H1 (cell line): Measurements from ENCODE around the gene EGLN2. TPM values are rescaled to one million over a fixed set of nuclear protein-coding genes. Genes with fewer than 3 reads are reported as not detected.

Experiments used
- CTCF ChIA-PET: fragments of 300-600 bp; sonication (Branson Sonifier 250); formaldehyde crosslinking; loops from one replicate; lab custom pipeline; 2021; ENCODE audit not compliant: partially characterized antibody; lab: Charles Lee
- POLR2A ChIA-PET: fragments of 300-600 bp; sonication (Branson Sonifier 250); formaldehyde crosslinking; loops from one replicate; lab custom pipeline; 2021; ENCODE audit warnings: inconsistent platforms; ENCODE audit not compliant: partially characterized antibody; lab: Charles Lee
- DNase-seq, 2 experiments: peaks; one replicate each; pipeline versions ENCODE4 v3.0.0 to v3.0.0-alpha.2; 2010 to 2022; ENCODE audit warnings: low spot score in 2 of 2, low read depth in 1 of 2, mixed read lengths in 1 of 2
- FAIRE-seq: peaks from 2 replicates; lab custom pipeline; 2011; peaks lifted over from hg19 to GRCh38; lab: Jason Lieb, UNC
- H2AFZ ChIP-seq: 2 replicates; pipeline ENCODE4 v1.8.1; 2012; ENCODE audit warnings: low read length, inconsistent platforms
- H2AK5ac ChIP-seq: 2 replicates; pipeline ENCODE4 v1.6.1; 2013; ENCODE audit warnings: low read depth, low read length
- H2BK120ac ChIP-seq: replicated peaks from 2 replicates; pipeline ENCODE3; 2013; ENCODE audit warnings: low read depth, low read length, inconsistent platforms
- H2BK12ac ChIP-seq: 2 replicates; pipeline ENCODE4 v1.6.1; 2013; ENCODE audit warnings: low read depth, low read length
- H2BK15ac ChIP-seq: 2 replicates; pipeline ENCODE4 v1.6.1; 2013; ENCODE audit warnings: low read length
- H2BK20ac ChIP-seq: 2 replicates; pipeline ENCODE4 v1.6.1; 2013; ENCODE audit warnings: low read length
- H2BK5ac ChIP-seq: 2 replicates; pipeline ENCODE4 v1.6.1; 2013; ENCODE audit warnings: low read depth, low read length
- H3K14ac ChIP-seq: 2 replicates; pipeline ENCODE4 v1.6.1; 2013; ENCODE audit warnings: inconsistent platforms; ENCODE audit not compliant: insufficient read length
- H3K18ac ChIP-seq: 2 replicates; pipeline ENCODE4 v1.6.1; 2013; ENCODE audit warnings: low read length; ENCODE audit errors: extremely low read depth
- H3K23ac ChIP-seq: 2 replicates; pipeline ENCODE4 v1.6.1; 2013; ENCODE audit warnings: inconsistent platforms; ENCODE audit not compliant: insufficient read length
- H3K23me2 ChIP-seq: 2 replicates; pipeline ENCODE4 v1.6.1; 2013; ENCODE audit warnings: low read depth, low read length
- H3K27ac ChIP-seq: 2 replicates; pipeline ENCODE4 v1.6.1; 2011; ENCODE audit warnings: low read depth, low read length, inconsistent platforms
- H3K27me3 ChIP-seq, 4 experiments: replicated peaks in 1 of 4; 1 replicate in 1 of 4; 2 replicates in 3 of 4; pipeline versions ENCODE4 v1.6.1 to v1.8.1; 2011 to 2013; ENCODE audit warnings: low read length in 3 of 4, mild to moderate bottlenecking in 3 of 4, inconsistent platforms in 2 of 4, mixed read lengths in 2 of 4, moderate library complexity in 1 of 4; ENCODE audit not compliant: control insufficient read depth in 3 of 4, insufficient read depth in 3 of 4; ENCODE audit errors: extremely low read depth in 1 of 4
- H3K36me3 ChIP-seq, 4 experiments: 2 replicates each; pipeline versions ENCODE4 v1.6.1 to v1.8.1; 2011 to 2013; ENCODE audit warnings: mild to moderate bottlenecking in 4 of 4, low read length in 3 of 4, moderate library complexity in 2 of 4, control low read depth in 1 of 4, inconsistent platforms in 1 of 4; ENCODE audit not compliant: insufficient read depth in 4 of 4, control insufficient read depth in 2 of 4
- H3K4ac ChIP-seq: replicated peaks from 2 replicates; pipeline ENCODE3; 2013; ENCODE audit warnings: low read length, low read depth, mixed read lengths, inconsistent platforms; ENCODE audit not compliant: insufficient read length
- H3K4me1 ChIP-seq, 4 experiments: replicated peaks in 1 of 4; 1 replicate in 1 of 4; 2 replicates in 3 of 4; pipeline versions ENCODE4 v1.6.1 to v1.8.1; 2011 to 2013; ENCODE audit warnings: low read length in 3 of 4, inconsistent platforms in 2 of 4, mixed read lengths in 1 of 4; ENCODE audit not compliant: insufficient read depth in 4 of 4, control insufficient read depth in 3 of 4
- H3K4me2 ChIP-seq, 2 experiments: 2 replicates each; pipeline versions ENCODE4 v1.6.1 to v1.8.1; 2011 to 2013; ENCODE audit warnings: low read depth in 2 of 2, low read length in 2 of 2, control low read depth in 1 of 2, inconsistent platforms in 1 of 2, mild to moderate bottlenecking in 1 of 2; ENCODE audit not compliant: insufficient read depth in 1 of 2
- H3K4me3 ChIP-seq, 4 experiments: fragments of 200-600, 300-600 bp in 1 of 4; sonication (generic), shearing (Covaris generic), sonication (Bioruptor Twin) in 1 of 4; 2 replicates each; pipeline versions ENCODE4 v1.5.1 to v1.8.1; 2011 to 2016; ENCODE audit warnings: low read length in 4 of 4, low read depth in 3 of 4, control low read depth in 2 of 4, inconsistent platforms in 2 of 4, mild to moderate bottlenecking in 2 of 4, mixed read lengths in 1 of 4, moderate library complexity in 1 of 4; ENCODE audit not compliant: insufficient read depth in 2 of 4; ENCODE audit errors: extremely low read depth in 1 of 4
- H3K56ac ChIP-seq: replicated peaks from 2 replicates; pipeline ENCODE3; 2013; ENCODE audit warnings: low read depth, mild to moderate bottlenecking, mixed read lengths, low read length, inconsistent platforms; ENCODE audit not compliant: insufficient read length
- H3K79me1 ChIP-seq: 2 replicates; pipeline ENCODE4 v1.6.1; 2013; ENCODE audit warnings: low read depth, low read length, control low read depth
- H3K79me2 ChIP-seq, 2 experiments: 2 replicates each; pipeline versions ENCODE4 v1.6.1 to v1.8.1; 2012 to 2013; ENCODE audit warnings: low read length in 2 of 2, mild to moderate bottlenecking in 2 of 2, inconsistent platforms in 1 of 2; ENCODE audit not compliant: insufficient read depth in 2 of 2, control insufficient read depth in 1 of 2
- H3K9ac ChIP-seq, 4 experiments: replicated peaks in 1 of 4; 1 replicate in 1 of 4; 2 replicates in 3 of 4; pipeline versions ENCODE4 v1.6.1 to v1.8.1; 2011 to 2013; ENCODE audit warnings: low read depth in 3 of 4, low read length in 3 of 4, control low read depth in 2 of 4, mild to moderate bottlenecking in 2 of 4, moderate library complexity in 2 of 4, inconsistent platforms in 1 of 4; ENCODE audit errors: extremely low read depth in 1 of 4
- H3K9me3 ChIP-seq, 2 experiments: 2 replicates each; pipeline versions ENCODE4 v1.6.1 to v1.8.1; 2012 to 2013; ENCODE audit warnings: mild to moderate bottlenecking in 2 of 2, moderate library complexity in 2 of 2, control low read depth in 1 of 2, inconsistent platforms in 1 of 2, low read depth in 1 of 2, low read length in 1 of 2, mixed read lengths in 1 of 2; ENCODE audit not compliant: insufficient read depth in 2 of 2
- H4K20me1 ChIP-seq, 2 experiments: replicated peaks in 1 of 2; 2 replicates each; pipeline versions ENCODE3 to v1.8.1; 2011 to 2013; ENCODE audit warnings: inconsistent platforms in 2 of 2, low read length in 2 of 2, mild to moderate bottlenecking in 1 of 2; ENCODE audit not compliant: insufficient read depth in 2 of 2, control insufficient read depth in 1 of 2
- H4K5ac ChIP-seq: 2 replicates; pipeline ENCODE4 v1.6.1; 2013; ENCODE audit warnings: low read length, low read depth, mixed read lengths, inconsistent platforms; ENCODE audit not compliant: insufficient read length
- H4K8ac ChIP-seq: 2 replicates; pipeline ENCODE4 v1.8.0; 2013; ENCODE audit warnings: mild to moderate bottlenecking, moderate library complexity, low read length, inconsistent platforms; ENCODE audit not compliant: insufficient read depth; ENCODE audit errors: extremely low read depth
- H4K91ac ChIP-seq: replicated peaks from 2 replicates; pipeline ENCODE3; 2013; ENCODE audit warnings: low read length, mixed read lengths, inconsistent platforms; ENCODE audit not compliant: insufficient read length
- ATF2 ChIP-seq: IDR thresholded peaks from 2 replicates; pipeline ENCODE4 v1.6.1; 2012; ENCODE audit warnings: low read length, inconsistent platforms
- ATF3 ChIP-seq: IDR thresholded peaks from 2 replicates; pipeline ENCODE4 v1.6.1; 2011; ENCODE audit warnings: low read depth, mild to moderate bottlenecking, low read length; ENCODE audit not compliant: insufficient read depth
- GTF2F1 ChIP-seq: IDR thresholded peaks from 2 replicates; pipeline ENCODE4 v1.6.1; 2012; ENCODE audit warnings: low read depth, low read length, improper control_type of control experiment, borderline replicate concordance
- HDAC6 ChIP-seq: IDR thresholded peaks from one replicate; pipeline ENCODE4 v1.7.1; 2012; ENCODE audit warnings: low read depth, mild to moderate bottlenecking, inconsistent platforms, low read length, moderate library complexity
- RAD21 ChIP-seq, 2 experiments: IDR thresholded peaks in 1 of 2; conservative IDR thresholded peaks in 1 of 2; 2 replicates each; pipeline ENCODE4 v1.6.1; 2011; ENCODE audit warnings: low read depth in 2 of 2, low read length in 2 of 2, improper control_type of control experiment in 1 of 2, inconsistent platforms in 1 of 2, mild to moderate bottlenecking in 1 of 2, moderate library complexity in 1 of 2
- SIRT6 ChIP-seq: IDR thresholded peaks from one replicate; pipeline ENCODE4 v1.7.1; 2012; ENCODE audit warnings: low read length, inconsistent platforms
- SP4 ChIP-seq: IDR thresholded peaks from 2 replicates; pipeline ENCODE4 v1.6.1; 2012; ENCODE audit warnings: low read length, inconsistent platforms
- TAF1 ChIP-seq: IDR thresholded peaks from 2 replicates; pipeline ENCODE4 v1.6.1; 2011; ENCODE audit warnings: mild to moderate bottlenecking, low read depth, low read length
- TAF7 ChIP-seq: optimal IDR thresholded peaks from 2 replicates; pipeline ENCODE3; 2011; ENCODE audit warnings: low read depth, mild to moderate bottlenecking, inconsistent platforms, low read length, moderate library complexity, borderline replicate concordance
- WGBS, 2 experiments: shearing (Covaris generic) in 1 of 2; methylation state at CpG; one replicate each; pipeline versions ENCODE4 v1.1.6 to v1.1.7; 2013 to 2015; ENCODE audit warnings: low lambda C conversion rate in 2 of 2, mixed read lengths in 2 of 2, inconsistent platforms in 1 of 2, low coverage in 1 of 2, missing lambda C conversion rate in 1 of 2; ENCODE audit not compliant: insufficient replicate concordance in 2 of 2, insufficient coverage in 1 of 2, insufficient read length in 1 of 2; ENCODE audit errors: extremely low coverage in 1 of 2, missing lambda C conversion rate in 1 of 2; 5-methylcytosine and 5-hydroxymethylcytosine counted together
- polyA plus RNA-seq, 7 experiments: library from polyadenylated mRNA; depleted of rRNA in 3 of 7; stranded (reverse) in 5 of 7; unstranded in 2 of 7; fragments of >200 nt in 5 of 7; fragments of 200-250 nt in 2 of 7; gene quantifications; 1 replicate in 5 of 7; 2 replicates in 1 of 7; 4 replicates in 1 of 7; pipeline versions ENCODE4 v1.2.1 to v1.2.3, GENCODE V29; 2011 to 2013; ENCODE audit warnings: missing spikeins in 2 of 7, mixed read lengths in 2 of 7
- total RNA-seq: library from RNA; stranded (reverse); fragmentation: NEBNext Ultra II Directional; extraction: Animal tissue kit (Norgen Biotek cat#: 25700); gene quantifications from 2 replicates; pipeline ENCODE4 v1.2.1, GENCODE V29; 2021

EGLN2 gene
- total and polyA plus RNA-seq, 2 of the 8 experiments (the other 6 are each of a cell fraction or from before 2014, with no cell fraction given): 86.9 to 103 TPM

- peaks cover 33% of the 10 kb centered on the region for H3K79me1 ChIP-seq
- H3K23ac ChIP-seq: no peak overlapping the region
- peak overlapping the region; percentile 66 for H2BK5ac ChIP-seq
- H4K5ac ChIP-seq: no peak overlapping the region
- H3K18ac ChIP-seq: no peak overlapping the region; the same call in 1 of the 2 replicates
- H3K23me2 ChIP-seq: peaks cover 6% of the 10 kb centered on the region; the same call in 1 of the 2 replicates
- no peak overlapping the region for H2AFZ ChIP-seq
- FAIRE-seq (no peak), DNase-seq (no peak)
- H3K4me3 ChIP-seq: no peak overlapping the region
- no peaks in the 10 kb centered on the region for H3K9me3 ChIP-seq
- H2BK120ac ChIP-seq: no peak overlapping the region
- POLR2A ChIA-PET: interaction anchor here (1.1 to 15.7 kb wide), 5 partner anchors 8 to 87 kb away, joined by 3 to 241 read pairs (median 11); partner anchors contain the start of genes ACTMAP, COQ8B, ITPKC and MIA
- H3K27ac ChIP-seq: peak overlapping the region; percentile 55; the same call in 1 of the 2 replicates
- H2BK15ac ChIP-seq: no peak overlapping the region
- no peaks in the 10 kb centered on the region for H3K27me3 ChIP-seq
- peak overlapping the region in 2 of 4 experiments; percentile 14 to 20; a peak in 4 of 7 replicates for H3K9ac ChIP-seq
- H2BK20ac ChIP-seq: no peak overlapping the region
- H3K4me2 ChIP-seq: peak overlapping the region; percentile 26 to 67; a peak in 2 of 4 replicates
- H4K91ac ChIP-seq: no peak overlapping the region
- H3K79me2 ChIP-seq: peaks cover 14 to 77% of the 10 kb centered on the region in 2 experiments
- peak overlapping the region; percentile 70; the same call in 1 of the 2 replicates for H2AK5ac ChIP-seq
- H4K20me1 ChIP-seq: peaks cover 42 to 63% of the 10 kb centered on the region in 2 experiments
- H3K14ac ChIP-seq: no peak overlapping the region
- CTCF ChIA-PET: interaction anchor here (1.5 kb wide), 1 partner anchor 15 kb away, joined by 5 read pairs; no protein-coding TSS in a partner anchor
- no peak overlapping the region for H3K4ac ChIP-seq
- 85% methylated on average over 9 of the region's 9 CpGs; no CpG with 5 or more reads in 1 of the 2 experiments for WGBS, 2 experiments
- no peak overlapping the region for H2BK12ac ChIP-seq
- peaks cover 3 to 62% (median 34%) of the 10 kb centered on the region in 4 experiments for H3K4me1 ChIP-seq
- H3K56ac ChIP-seq: no peak overlapping the region
- H4K8ac ChIP-seq: no peak overlapping the region
- H3K36me3 ChIP-seq: peaks cover 6 to 49% (median 15%) of the 10 kb centered on the region in 4 experiments; a peak in 7 of 8 replicates
- TF ChIP-seq SIRT6: no peak
- no peak for TF ChIP-seq ATF3
- TF ChIP-seq GTF2F1: no peak
- no peak for TF ChIP-seq TAF7
- TF ChIP-seq HDAC6: no peak
- TF ChIP-seq TAF1: no peak
- TF ChIP-seq ATF2: no peak
- no peak for TF ChIP-seq RAD21 (IDR thresholded peaks at IDR 0.05 in 1 of 2, conservative IDR thresholded peaks at IDR 0.05 in 1 of 2; ENCODE audit: low read depth in 2 of 2, low read length in 2 of 2)
- no peak for TF ChIP-seq SP4
These were observed 4.3 kb downstream of the EGLN2 start for GRCh38 chr19:40803170-40803856.
